Activated CD4-positive, alpha-beta T cell treated with anti-CD3 and anti-CD28 coated beads for 1 hour (primary cell): ENCODE data around the gene ANP32A.
A peak's percentile ranks its signal among the peaks of the same experiment; 100 is the strongest.
"Not testable (repeated sequence)": the region's sequence is repeated elsewhere in the genome, so short reads cannot be mapped to it uniquely, and the experiment has no call there.

Source experiments
- DNase-seq: peaks from one replicate; pipeline ENCODE4 v3.0.0-alpha.2; 2020

Gene ANP32A

GRCh38 chr15:68820295-68821189, at the start of gene ANP32A:
ANP32A (minus strand) TSS chr15:68820895; CDS start chr15:68820751, 144 bp downstream.
- DNase-seq: peak; percentile 93

GRCh38 chr15:68868296-68868695, 47.6 kb upstream of the ANP32A start:
- DNase-seq: no peak

GRCh38 chr15:68862415-68862814, 41.7 kb upstream of the ANP32A start:
- no peak for DNase-seq

- not testable (repeated sequence) for DNase-seq
Measured at GRCh38 chr15:68858666-68859065, 38.0 kb upstream of the ANP32A start.

- not testable (repeated sequence) for DNase-seq
Measured at GRCh38 chr15:68857443-68857842, 36.7 kb upstream of the ANP32A start.

- no peak for DNase-seq
Measured at GRCh38 chr15:68852461-68852860, 31.8 kb upstream of the ANP32A start.

- no peak for DNase-seq
Measured at GRCh38 chr15:68851971-68852370, 31.3 kb upstream of the ANP32A start.

GRCh38 chr15:68849497-68849896, 28.8 kb upstream of the ANP32A start:
- DNase-seq: no peak

GRCh38 chr15:68846851-68847439, 26.2 kb upstream of the ANP32A start:
- DNase-seq: no peak

- DNase-seq: no peak
Measured at GRCh38 chr15:68844856-68845550, 24.3 kb upstream of the ANP32A start.

GRCh38 chr15:68843425-68844311, 23.0 kb upstream of the ANP32A start:
- peak; percentile 12 for DNase-seq

GRCh38 chr15:68842958-68843357, 22.3 kb upstream of the ANP32A start:
- DNase-seq: no peak

GRCh38 chr15:68834346-68834745, 13.7 kb upstream of the ANP32A start:
- no peak for DNase-seq

- DNase-seq: no peak
Measured at GRCh38 chr15:68833700-68834331, 13.1 kb upstream of the ANP32A start.

- DNase-seq: no peak
Measured at GRCh38 chr15:68830141-68830785, 9.6 kb upstream of the ANP32A start.

GRCh38 chr15:68829068-68829467, 8.4 kb upstream of the ANP32A start:
- DNase-seq: no peak

- DNase-seq: no peak
Measured at GRCh38 chr15:68823561-68823960, 2.9 kb upstream of the ANP32A start.

- DNase-seq: no peak
Measured at GRCh38 chr15:68822818-68823217, 2.1 kb upstream of the ANP32A start.

GRCh38 chr15:68821841-68822381, 1.2 kb upstream of the ANP32A start:
- DNase-seq: no peak

GRCh38 chr15:68821190-68821840, 620 bp upstream of the ANP32A start:
- DNase-seq: no peak
